OCI-LY3 (cell line): ENCODE data around the gene SNTG2.

ENCODE experiments used
- EZH2phosphoT487 ChIP-seq: fragments of 200-600 bp; shearing (Covaris generic); IDR thresholded peaks from 2 replicates; pipeline ENCODE4 v1.6.1; 2018; ENCODE audit warnings: antibody characterized with exemption, mixed run types, low read depth
- TF ChIP-seq, protein P1 (sequence below): fragments of 200-600, 300-600 bp; sonication (generic); IDR thresholded peaks from 2 replicates; pipeline ENCODE4 v1.5.1; 2014; ENCODE audit warnings: antibody characterized with exemption, low read length, low read depth

DNA sequence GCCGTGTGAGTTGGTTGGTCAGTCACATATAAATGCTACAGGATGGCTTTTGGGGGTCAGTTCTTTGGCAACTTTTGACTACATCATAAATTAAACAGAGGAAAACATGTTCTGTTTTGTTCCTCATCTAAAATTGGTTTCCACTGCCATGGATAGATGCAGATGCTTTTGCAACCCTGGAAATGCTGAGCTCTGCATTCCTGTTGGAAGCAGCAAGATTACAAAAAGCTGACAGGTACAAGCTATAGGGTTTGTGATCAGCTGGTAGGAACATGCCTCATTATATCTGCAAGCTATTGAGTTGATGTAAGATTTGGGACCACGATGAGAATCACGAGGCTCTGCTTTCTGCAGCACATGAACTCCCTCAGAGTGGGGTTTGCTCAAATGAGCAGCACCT, 255.2 kb downstream of the SNTG2 start:
- TF ChIP-seq, protein P1, sequence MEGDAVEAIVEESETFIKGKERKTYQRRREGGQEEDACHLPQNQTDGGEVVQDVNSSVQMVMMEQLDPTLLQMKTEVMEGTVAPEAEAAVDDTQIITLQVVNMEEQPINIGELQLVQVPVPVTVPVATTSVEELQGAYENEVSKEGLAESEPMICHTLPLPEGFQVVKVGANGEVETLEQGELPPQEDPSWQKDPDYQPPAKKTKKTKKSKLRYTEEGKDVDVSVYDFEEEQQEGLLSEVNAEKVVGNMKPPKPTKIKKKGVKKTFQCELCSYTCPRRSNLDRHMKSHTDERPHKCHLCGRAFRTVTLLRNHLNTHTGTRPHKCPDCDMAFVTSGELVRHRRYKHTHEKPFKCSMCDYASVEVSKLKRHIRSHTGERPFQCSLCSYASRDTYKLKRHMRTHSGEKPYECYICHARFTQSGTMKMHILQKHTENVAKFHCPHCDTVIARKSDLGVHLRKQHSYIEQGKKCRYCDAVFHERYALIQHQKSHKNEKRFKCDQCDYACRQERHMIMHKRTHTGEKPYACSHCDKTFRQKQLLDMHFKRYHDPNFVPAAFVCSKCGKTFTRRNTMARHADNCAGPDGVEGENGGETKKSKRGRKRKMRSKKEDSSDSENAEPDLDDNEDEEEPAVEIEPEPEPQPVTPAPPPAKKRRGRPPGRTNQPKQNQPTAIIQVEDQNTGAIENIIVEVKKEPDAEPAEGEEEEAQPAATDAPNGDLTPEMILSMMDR: no peak
- no peak for TF ChIP-seq EZH2phosphoT487
